HUES6 (cell line): ENCODE measurements around the gene DIP2C.
"Not testable (repeated sequence)": the region's sequence is repeated elsewhere in the genome, so short reads cannot be mapped to it uniquely, and the experiment has no call there.

ENCODE experiments used
- H3K27ac ChIP-seq: 2 replicates; pipeline ENCODE4 v1.7.0; 2013; ENCODE audit warnings: low read depth, mild to moderate bottlenecking, low read length, inconsistent platforms
- H3K27me3 ChIP-seq: 2 replicates; pipeline ENCODE4 v1.6.1; 2013; ENCODE audit warnings: low read length; ENCODE audit not compliant: control insufficient read depth, insufficient read depth
- H3K36me3 ChIP-seq: 2 replicates; pipeline ENCODE4 v1.6.1; 2013; ENCODE audit warnings: low read length; ENCODE audit not compliant: control insufficient read depth, insufficient read depth
- H3K4me1 ChIP-seq: 2 replicates; pipeline ENCODE4 v1.6.1; 2013; ENCODE audit warnings: low read length; ENCODE audit not compliant: control insufficient read depth, insufficient read depth
- H3K4me3 ChIP-seq: 2 replicates; pipeline ENCODE4 v1.5.1; 2013; ENCODE audit warnings: low read depth, low read length
- H3K9ac ChIP-seq: one replicate; pipeline ENCODE4 v1.6.1; 2013; ENCODE audit warnings: mild to moderate bottlenecking, low read length
- H3K9me3 ChIP-seq: 2 replicates; pipeline ENCODE4 v1.6.1; 2013; ENCODE audit warnings: low read depth, low read length; ENCODE audit not compliant: control insufficient read depth, insufficient read depth

Gene DIP2C

DNA sequence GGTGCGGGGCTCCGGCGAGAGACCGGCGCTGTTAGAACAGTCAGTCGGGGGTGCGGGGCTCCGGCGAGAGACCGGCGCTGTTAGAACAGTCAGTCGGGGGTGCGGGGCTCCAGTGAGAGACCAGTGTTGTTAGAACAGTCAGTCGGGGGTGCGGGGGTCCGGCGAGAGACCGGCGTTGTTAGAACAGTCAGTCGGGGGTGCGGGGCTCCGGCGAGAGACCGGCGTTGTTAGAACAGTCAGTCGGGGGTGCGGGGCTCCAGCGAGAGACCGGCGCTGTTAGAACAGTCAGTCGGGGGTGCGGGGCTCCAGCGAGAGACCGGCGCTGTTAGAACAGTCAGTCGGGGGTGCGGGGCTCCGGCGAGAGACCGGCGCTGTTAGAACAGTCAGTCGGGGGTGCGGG is 366.4 kb downstream of the DIP2C start:
- H3K9me3 ChIP-seq, H3K9ac ChIP-seq, H3K27me3 ChIP-seq, H3K4me3 ChIP-seq, H3K27ac ChIP-seq, H3K4me1 ChIP-seq, H3K36me3 ChIP-seq: not testable (repeated sequence)

- Histone ChIP-seq H3K9ac (no peak overlapping the region), H3K4me3 (no peak overlapping the region), H3K4me1 (no peaks in the 10 kb centered on the region), H3K36me3 (peaks cover 13% of the 10 kb centered on the region), H3K9me3 (no peaks in the 10 kb centered on the region), H3K27ac (no peak overlapping the region), H3K27me3 (no peaks in the 10 kb centered on the region)
Measured at GRCh38 chr10:320771-321170, 368.7 kb downstream of the DIP2C start.

GRCh38 chr10:317926-318325 is 371.5 kb downstream of the DIP2C start:
- Histone ChIP-seq H3K4me1 (no peaks in the 10 kb centered on the region), H3K36me3 (peaks cover 13% of the 10 kb centered on the region), H3K4me3 (no peak overlapping the region), H3K27ac (no peak overlapping the region), H3K27me3 (no peaks in the 10 kb centered on the region), H3K9me3 (no peaks in the 10 kb centered on the region), H3K9ac (no peak overlapping the region)

GRCh38 chr10:317271-317769 is 372.1 kb downstream of the DIP2C start:
- Histone ChIP-seq H3K9me3 (no peaks in the 10 kb centered on the region), H3K27ac (no peak overlapping the region), H3K36me3 (peaks cover 13% of the 10 kb centered on the region)

DNA sequence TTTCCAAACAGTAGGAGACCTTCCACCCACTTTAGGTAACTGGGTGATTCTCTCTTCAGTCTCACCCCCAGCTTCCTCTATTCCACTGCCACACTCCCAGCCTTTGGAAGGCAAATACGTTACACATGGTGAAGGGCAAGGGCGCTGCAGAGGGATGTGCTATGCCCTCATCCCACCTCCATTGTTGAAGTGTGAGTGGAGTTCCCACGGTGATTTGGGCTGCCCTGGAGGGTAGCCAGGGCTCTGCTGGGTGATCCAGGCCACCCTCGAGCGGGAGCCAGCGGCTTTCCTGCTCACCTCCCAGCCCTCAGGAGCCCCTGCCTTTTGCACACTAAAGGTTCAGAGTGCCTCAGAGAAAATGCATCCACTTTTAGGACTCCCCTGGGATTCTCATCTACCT is 373.1 kb downstream of the DIP2C start:
- Histone ChIP-seq H3K9ac (no peak overlapping the region), H3K4me3 (no peak overlapping the region), H3K27me3 (no peaks in the 10 kb centered on the region), H3K27ac (no peak overlapping the region), H3K4me1 (no peaks in the 10 kb centered on the region), H3K36me3 (peaks cover 13% of the 10 kb centered on the region), H3K9me3 (no peaks in the 10 kb centered on the region)

More at GRCh38 chr10:317271-317769, 372.1 kb downstream of the DIP2C start:
- no peaks in the 10 kb centered on the region for H3K27me3 ChIP-seq
- no peaks in the 10 kb centered on the region for H3K4me1 ChIP-seq
- H3K4me3 ChIP-seq, result no peak overlapping the region
- H3K9ac ChIP-seq, result no peak overlapping the region

DNA sequence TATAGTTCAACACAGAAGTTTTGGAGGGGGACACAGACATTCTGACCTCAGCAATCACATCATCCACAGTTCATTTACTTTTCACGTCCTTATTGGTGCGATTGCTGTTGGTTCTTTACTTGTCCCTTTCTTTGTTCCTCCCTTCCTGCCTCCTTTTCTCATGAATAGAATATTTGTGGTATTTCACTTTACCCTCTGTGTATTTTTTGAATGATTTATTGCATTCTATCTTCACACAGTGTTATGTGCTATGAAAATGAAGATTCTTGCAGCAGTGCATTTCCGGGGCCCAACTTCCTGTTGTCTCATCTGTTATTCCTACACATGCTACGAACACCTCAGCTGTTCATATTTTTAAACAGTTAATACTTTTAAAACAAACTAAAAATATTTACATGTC is 374.6 kb downstream of the DIP2C start:
- no peak overlapping the region for H3K27ac ChIP-seq
- no peaks in the 10 kb centered on the region for H3K4me1 ChIP-seq
- peaks cover 10% of the 10 kb centered on the region for H3K36me3 ChIP-seq

GRCh38 chr10:314381-314780 is 375.1 kb downstream of the DIP2C start:
- Histone ChIP-seq H3K36me3 (peaks cover 13% of the 10 kb centered on the region), H3K27me3 (no peaks in the 10 kb centered on the region), H3K9me3 (no peaks in the 10 kb centered on the region), H3K9ac (no peak overlapping the region), H3K27ac (no peak overlapping the region), H3K4me1 (no peaks in the 10 kb centered on the region), H3K4me3 (no peak overlapping the region)

More for the DNA sequence above, 374.6 kb downstream of the DIP2C start:
- Histone ChIP-seq H3K4me3 (no peak overlapping the region), H3K27me3 (no peaks in the 10 kb centered on the region), H3K9ac (no peak overlapping the region), H3K9me3 (no peaks in the 10 kb centered on the region)

- H3K4me3 ChIP-seq, result no peak overlapping the region
- H3K9me3 ChIP-seq, result no peaks in the 10 kb centered on the region
- H3K9ac ChIP-seq, result no peak overlapping the region
- no peaks in the 10 kb centered on the region for H3K27me3 ChIP-seq
- no peaks in the 10 kb centered on the region for H3K4me1 ChIP-seq
- no peak overlapping the region for H3K27ac ChIP-seq
- peaks cover 9% of the 10 kb centered on the region for H3K36me3 ChIP-seq
Measured at GRCh38 chr10:311901-312665, 377.4 kb downstream of the DIP2C start.

DNA sequence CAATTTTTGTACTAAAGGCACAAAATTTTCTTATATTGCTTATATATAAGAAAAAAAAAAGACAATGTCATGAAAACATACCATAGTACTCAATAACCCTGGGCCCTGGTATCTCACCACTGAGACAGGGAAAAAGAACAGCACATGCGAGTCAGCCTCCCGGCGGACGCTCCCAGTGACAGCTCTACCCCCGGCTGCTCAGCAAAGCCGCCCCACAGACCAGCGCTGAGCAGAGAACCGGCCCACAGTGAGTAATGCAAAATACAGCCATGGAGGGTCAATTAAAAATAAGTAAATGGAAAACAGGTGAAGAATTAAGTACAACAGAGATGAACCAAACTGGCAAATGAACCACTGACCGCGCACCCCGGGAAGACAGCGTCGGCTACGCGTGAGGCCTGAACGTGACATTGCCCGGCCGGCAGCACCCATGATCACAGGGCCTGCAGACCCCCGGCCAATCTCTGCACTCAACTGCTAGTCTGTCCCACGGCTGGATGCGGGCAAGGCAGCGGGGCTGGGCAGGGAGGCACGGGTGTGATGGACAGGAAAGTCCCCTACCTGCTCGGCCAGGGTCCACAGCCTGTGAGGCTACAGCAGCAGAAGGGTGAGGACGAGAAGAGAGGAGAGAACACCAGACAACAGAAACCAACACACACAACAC is 378.4 kb downstream of the DIP2C start:
- Histone ChIP-seq H3K27ac (no peak overlapping the region), H3K4me1 (no peaks in the 10 kb centered on the region), H3K27me3 (no peaks in the 10 kb centered on the region), H3K36me3 (peaks cover 8% of the 10 kb centered on the region; the same call in 1 of the 2 replicates), H3K4me3 (no peak overlapping the region), H3K9ac (no peak overlapping the region), H3K9me3 (no peaks in the 10 kb centered on the region)

DNA sequence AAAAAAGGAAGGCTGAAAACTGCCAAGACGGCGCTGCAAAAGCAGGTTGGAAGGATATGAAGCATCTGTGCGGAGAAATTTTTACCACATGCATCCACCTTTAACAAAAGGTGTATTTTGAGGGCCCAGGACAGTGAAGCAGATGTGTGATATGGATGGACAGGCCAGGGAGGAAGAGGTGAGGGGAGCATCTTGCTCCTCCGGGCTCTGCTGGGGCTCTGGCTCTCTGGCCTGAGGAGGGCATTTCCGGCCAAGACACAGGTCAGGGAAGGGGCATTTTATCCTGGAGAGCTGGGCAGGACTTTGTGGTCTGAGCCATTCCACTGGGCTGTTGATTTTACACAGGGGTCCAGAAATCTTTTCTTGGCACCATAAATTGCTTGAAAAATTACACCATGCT is 379.1 kb downstream of the DIP2C start:
- no peaks in the 10 kb centered on the region for H3K9me3 ChIP-seq
- H3K4me3 ChIP-seq, result no peak overlapping the region
- H3K27me3 ChIP-seq, result no peaks in the 10 kb centered on the region
- H3K27ac ChIP-seq, result no peak overlapping the region
- H3K4me1 ChIP-seq, result no peaks in the 10 kb centered on the region
- H3K36me3 ChIP-seq, result peaks cover 8% of the 10 kb centered on the region; the same call in 1 of the 2 replicates
- no peak overlapping the region for H3K9ac ChIP-seq

DNA sequence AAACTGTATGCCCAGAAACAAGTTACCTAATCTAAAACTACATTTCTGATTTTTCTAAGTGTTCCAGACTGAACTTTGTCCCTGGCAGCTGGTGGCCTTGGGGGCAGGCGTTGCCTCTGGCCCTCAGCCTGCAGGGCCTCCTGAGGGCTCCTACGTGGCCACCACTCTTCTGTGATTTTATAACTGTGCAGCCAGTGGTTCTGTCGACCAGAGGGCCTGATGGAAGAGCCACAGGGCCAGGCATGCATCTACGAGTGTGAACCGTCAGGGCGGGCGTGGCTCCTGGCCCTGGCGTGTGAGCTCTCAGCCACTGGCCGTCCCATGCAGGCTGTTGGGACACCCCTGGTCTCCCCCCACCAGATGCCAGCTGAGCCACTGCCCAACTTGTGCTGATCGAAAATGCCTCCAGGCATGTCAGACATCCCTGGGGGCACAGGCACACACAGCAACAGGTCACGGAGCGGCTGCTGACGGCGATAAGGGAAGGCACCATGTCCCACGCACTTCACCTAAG is 380.8 kb downstream of the DIP2C start:
- Histone ChIP-seq H3K9me3 (no peaks in the 10 kb centered on the region), H3K27ac (no peak overlapping the region), H3K4me3 (no peak overlapping the region), H3K4me1 (no peaks in the 10 kb centered on the region), H3K27me3 (no peaks in the 10 kb centered on the region), H3K36me3 (peaks cover 8% of the 10 kb centered on the region; the same call in 1 of the 2 replicates), H3K9ac (no peak overlapping the region)
